Caco-2 (cell line): ENCODE measurements around the gene OR4N2. TPM values are rescaled to one million over a fixed set of nuclear protein-coding genes. Genes with fewer than 3 reads are reported as not detected.
"Not testable (repeated sequence)": the region's sequence is repeated elsewhere in the genome, so short reads cannot be mapped to it uniquely, and the experiment has no call there.

Source experiments
- BruUV-seq: library from RNA; stranded (reverse); fragments of 400-500 nt; replicated peaks from 2 replicates; lab custom pipeline; 2021; lab: Mats Ljungman, UMichigan
- CTCF ChIA-PET: fragments of 300-600 bp; sonication (Branson Sonifier 250); formaldehyde crosslinking; loops from one replicate; lab custom pipeline; 2022; ENCODE audit warnings: antibody characterized with exemption; lab: Charles Lee
- POLR2A ChIA-PET: fragments of 300-600 bp; sonication (Branson Sonifier 250); formaldehyde crosslinking; loops from one replicate; lab custom pipeline; 2022; ENCODE audit warnings: antibody characterized with exemption; lab: Charles Lee
- DNase-seq, 2 experiments: peaks; one replicate each; pipeline versions ENCODE4 v3.0.0 to v3.0.0-alpha.2; 2020 to 2022
- H3K27me3 ChIP-seq: replicated peaks from 2 replicates; pipeline ENCODE4 v1.6.0; 2011; ENCODE audit warnings: low read length; ENCODE audit not compliant: control insufficient read depth, insufficient read depth
- H3K36me3 ChIP-seq: 2 replicates; pipeline ENCODE4 v1.5.1; 2011; ENCODE audit warnings: low read length; ENCODE audit not compliant: control insufficient read depth, insufficient read depth
- H3K4me1 ChIP-seq: fragments of 250-450 bp; sonication (Bioruptor Pico); 2 replicates; pipeline ENCODE4 v1.5.1; 2020; ENCODE audit warnings: mild to moderate bottlenecking
- H3K4me3 ChIP-seq: 2 replicates; pipeline ENCODE4 v1.5.1; 2011; ENCODE audit warnings: low read depth, mild to moderate bottlenecking, control low read depth, low read length
- H3K9me3 ChIP-seq: fragments of 250-450 bp; sonication (Bioruptor Pico); 2 replicates; pipeline ENCODE4 v1.5.1; 2020; ENCODE audit warnings: mild to moderate bottlenecking, moderate library complexity
- H3K27ac Mint-ChIP-seq: one replicate; pipeline ENCODE4 v1.8.0; 2022; ENCODE audit warnings: mixed read lengths; ENCODE audit not compliant: unreplicated experiment
- H3K27me3 Mint-ChIP-seq: one replicate; pipeline ENCODE4 v1.8.0; 2022; ENCODE audit warnings: mixed read lengths; ENCODE audit not compliant: insufficient read depth, unreplicated experiment
- H3K36me3 Mint-ChIP-seq: one replicate; pipeline ENCODE4 v1.8.0; 2022; ENCODE audit warnings: mild to moderate bottlenecking, mixed read lengths; ENCODE audit not compliant: insufficient read depth, unreplicated experiment
- H3K4me1 Mint-ChIP-seq: one replicate; pipeline ENCODE4 v1.8.0; 2022; ENCODE audit warnings: low read depth, mixed read lengths; ENCODE audit not compliant: unreplicated experiment
- H3K4me3 Mint-ChIP-seq: one replicate; pipeline ENCODE4 v1.8.0; 2022; ENCODE audit warnings: mild to moderate bottlenecking, moderate library complexity, mixed read lengths; ENCODE audit not compliant: unreplicated experiment
- H3K9me3 Mint-ChIP-seq: one replicate; pipeline ENCODE4 v1.8.0; 2022; ENCODE audit warnings: mixed read lengths; ENCODE audit not compliant: unreplicated experiment
- CTCF ChIP-seq, 2 experiments: fragments of 200-600 bp in 1 of 2; IDR thresholded peaks; 1 replicate in 1 of 2; 2 replicates in 1 of 2; pipeline versions ENCODE4 v1.5.1 to v1.8.0; 2011 to 2022; ENCODE audit warnings: antibody characterized with exemption in 1 of 2, control low read depth in 1 of 2, inconsistent platforms in 1 of 2, low read depth in 1 of 2, low read length in 1 of 2, mild to moderate bottlenecking in 1 of 2, moderate library complexity in 1 of 2; ENCODE audit not compliant: insufficient read depth in 1 of 2, severe bottlenecking in 1 of 2, unreplicated experiment in 1 of 2
- intact Hi-C: fragments of 100-400 bp; cut with micrococcal nuclease; formaldehyde crosslinking; loops from one replicate; pipeline ENCODE4 v1.10.0; 2022; ENCODE audit not compliant: unreplicated experiment
- total RNA-seq: library from RNA; stranded (reverse); gene quantifications from 2 replicates; pipeline ENCODE4 v1.2.3, GENCODE V29; 2022

Gene OR4N2
- total RNA-seq, 1 experiment from 2014 or later, result not detected

GRCh38 chr14:19828314-19828713 lies 24.7 kb downstream of the OR4N2 start:
- H3K36me3 Mint-ChIP-seq, result no peaks in the 10 kb centered on the region

GRCh38 chr14:19834203-19834848 lies 30.8 kb downstream of the OR4N2 start:
- H3K9me3 ChIP-seq, result not testable (repeated sequence)

More at GRCh38 chr14:19828314-19828713, 24.7 kb downstream of the OR4N2 start:
- TF ChIP-seq CTCF (IDR thresholded peaks at IDR 0.05; ENCODE audit: insufficient read depth in 1 of 2, low read depth in 1 of 2, low read length in 1 of 2, severe bottlenecking in 1 of 2, unreplicated experiment in 1 of 2), result no peak
- H3K9me3 Mint-ChIP-seq, result no peaks in the 10 kb centered on the region
- no peaks in the 10 kb centered on the region for H3K9me3 ChIP-seq
- H3K4me1 ChIP-seq, result no peaks in the 10 kb centered on the region
- H3K36me3 ChIP-seq, result no peaks in the 10 kb centered on the region
- ChIA-PET CTCF (no interaction called here), POLR2A (no interaction called here)
- BruUV-seq, result no TSS peak
- no peak overlapping the region for H3K27ac Mint-ChIP-seq
- intact Hi-C loops, result no loop called here
- no peaks in the 10 kb centered on the region for H3K4me1 Mint-ChIP-seq
- DNase-seq, result no peak
- no peak overlapping the region for H3K4me3 Mint-ChIP-seq
- no peaks in the 10 kb centered on the region for H3K27me3 Mint-ChIP-seq
- no peak overlapping the region for H3K4me3 ChIP-seq
- H3K27me3 ChIP-seq, result no peaks in the 10 kb centered on the region

GRCh38 chr14:19838433-19838832 lies 34.9 kb downstream of the OR4N2 start:
- BruUV-seq, result no TSS peak
- intact Hi-C loops, result no loop called here
- no peak for DNase-seq
- Mint-ChIP-seq H3K4me3 (no peak overlapping the region), H3K27ac (no peak overlapping the region), H3K4me1 (no peaks in the 10 kb centered on the region), H3K36me3 (no peaks in the 10 kb centered on the region), H3K27me3 (no peaks in the 10 kb centered on the region), H3K9me3 (no peaks in the 10 kb centered on the region)
- no peaks in the 10 kb centered on the region for H3K9me3 ChIP-seq
- H3K4me3 ChIP-seq, result no peak overlapping the region
- ChIA-PET POLR2A (no interaction called here), CTCF (no interaction called here)
- H3K27me3 ChIP-seq, result no peaks in the 10 kb centered on the region
- H3K36me3 ChIP-seq, result no peaks in the 10 kb centered on the region
- no peak for TF ChIP-seq CTCF (IDR thresholded peaks at IDR 0.05; ENCODE audit: insufficient read depth in 1 of 2, low read depth in 1 of 2, low read length in 1 of 2, severe bottlenecking in 1 of 2, unreplicated experiment in 1 of 2)
- H3K4me1 ChIP-seq, result no peaks in the 10 kb centered on the region

More at GRCh38 chr14:19834203-19834848, 30.8 kb downstream of the OR4N2 start:
- H3K27ac Mint-ChIP-seq, H3K4me3 Mint-ChIP-seq, DNase-seq, H3K4me3 ChIP-seq, H3K27me3 Mint-ChIP-seq, H3K27me3 ChIP-seq, H3K4me1 Mint-ChIP-seq, H3K36me3 ChIP-seq, H3K36me3 Mint-ChIP-seq, H3K4me1 ChIP-seq, CTCF ChIA-PET, BruUV-seq, POLR2A ChIA-PET, intact Hi-C loops, H3K9me3 Mint-ChIP-seq: not testable (repeated sequence)
